SU-DHL-6 (cell line): Measurements from ENCODE around the gene LIMCH1.

Experiments
- EZH2phosphoT487 ChIP-seq: fragments of 200-600 bp; sonication (generic), shearing (Covaris generic); conservative IDR thresholded peaks from 2 replicates; pipeline ENCODE4 v1.6.1; 2018; ENCODE audit warnings: mild to moderate bottlenecking, antibody characterized with exemption, low read length, moderate library complexity, mixed read lengths
- TF ChIP-seq, protein P1 (sequence below): fragments of 200-600 bp; sonication (generic); IDR thresholded peaks from one replicate; pipeline ENCODE4 v1.5.1; 2017; ENCODE audit warnings: antibody characterized with exemption, mild to moderate bottlenecking, low read length, moderate library complexity; ENCODE audit not compliant: insufficient read depth, poor library complexity, severe bottlenecking

DNA sequence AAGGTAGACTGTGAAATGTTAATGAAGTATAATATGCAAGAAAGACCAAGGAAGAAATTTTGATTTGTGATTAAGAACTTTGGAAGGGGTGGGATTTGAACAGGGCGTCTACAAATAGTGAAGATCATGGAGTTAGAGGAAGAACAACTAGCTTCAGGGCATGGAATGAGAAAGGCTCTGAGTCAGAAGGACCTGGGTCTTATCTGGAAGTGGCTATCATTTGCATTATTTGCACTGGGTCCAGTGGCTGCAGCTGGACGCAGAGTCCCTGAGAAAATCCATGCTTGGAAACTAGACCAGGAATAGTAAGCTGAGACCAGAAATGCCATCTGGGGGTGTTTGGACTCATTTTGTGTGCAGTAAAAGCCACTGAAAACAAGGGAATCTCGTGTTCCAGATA lies 4.3 kb upstream of the LIMCH1 start:
- TF ChIP-seq, protein P1, sequence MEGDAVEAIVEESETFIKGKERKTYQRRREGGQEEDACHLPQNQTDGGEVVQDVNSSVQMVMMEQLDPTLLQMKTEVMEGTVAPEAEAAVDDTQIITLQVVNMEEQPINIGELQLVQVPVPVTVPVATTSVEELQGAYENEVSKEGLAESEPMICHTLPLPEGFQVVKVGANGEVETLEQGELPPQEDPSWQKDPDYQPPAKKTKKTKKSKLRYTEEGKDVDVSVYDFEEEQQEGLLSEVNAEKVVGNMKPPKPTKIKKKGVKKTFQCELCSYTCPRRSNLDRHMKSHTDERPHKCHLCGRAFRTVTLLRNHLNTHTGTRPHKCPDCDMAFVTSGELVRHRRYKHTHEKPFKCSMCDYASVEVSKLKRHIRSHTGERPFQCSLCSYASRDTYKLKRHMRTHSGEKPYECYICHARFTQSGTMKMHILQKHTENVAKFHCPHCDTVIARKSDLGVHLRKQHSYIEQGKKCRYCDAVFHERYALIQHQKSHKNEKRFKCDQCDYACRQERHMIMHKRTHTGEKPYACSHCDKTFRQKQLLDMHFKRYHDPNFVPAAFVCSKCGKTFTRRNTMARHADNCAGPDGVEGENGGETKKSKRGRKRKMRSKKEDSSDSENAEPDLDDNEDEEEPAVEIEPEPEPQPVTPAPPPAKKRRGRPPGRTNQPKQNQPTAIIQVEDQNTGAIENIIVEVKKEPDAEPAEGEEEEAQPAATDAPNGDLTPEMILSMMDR, result no peak
- no peak for TF ChIP-seq EZH2phosphoT487
